HG03039 (cell line): ENCODE measurements around the gene GBP1.
"Not testable (repeated sequence)": the region's sequence is repeated elsewhere in the genome, so short reads cannot be mapped to it uniquely, and the experiment has no call there.

Experiments used
- ATAC-seq: cut with Tn5 transposase; IDR thresholded peaks from one replicate; pipeline ENCODE4 v1.9.1; 2021; ENCODE audit warnings: mild to moderate bottlenecking, moderate library complexity; ENCODE audit not compliant: unreplicated experiment

The GBP1 gene

GRCh38 chr1:89051955-89052312, 13.1 kb downstream of the GBP1 start:
- no peak for ATAC-seq

DNA sequence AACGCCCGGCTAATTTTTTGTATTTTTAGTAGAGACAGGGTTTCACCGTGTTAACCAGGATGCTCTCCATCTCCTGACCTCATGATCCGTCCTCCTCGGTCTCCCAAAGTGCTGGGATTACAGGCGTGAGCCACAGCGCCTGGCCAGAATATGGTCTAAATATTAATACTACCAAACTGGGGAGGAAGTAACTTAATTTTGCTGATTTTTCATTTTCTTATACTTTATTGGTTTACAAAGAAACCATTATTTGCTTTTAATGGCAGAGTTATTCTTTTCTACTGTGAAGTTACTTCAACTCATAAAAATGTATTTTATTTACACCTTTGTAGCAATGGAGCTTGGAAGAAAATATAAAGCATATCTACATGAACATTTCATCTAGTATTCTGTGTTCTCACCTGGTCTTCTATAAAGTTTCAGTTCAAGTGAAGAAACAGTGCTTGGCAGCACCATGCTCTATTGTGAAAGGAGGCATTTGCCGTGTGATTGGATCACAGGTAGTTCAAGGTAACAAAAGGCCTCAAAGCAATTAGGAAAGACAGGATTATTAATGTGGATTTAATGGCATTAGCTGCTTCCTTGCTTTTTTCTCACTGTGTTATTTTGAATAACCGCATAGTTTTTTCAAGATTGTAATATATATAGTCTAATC, 13.6 kb downstream of the GBP1 start:
- no peak for ATAC-seq

DNA sequence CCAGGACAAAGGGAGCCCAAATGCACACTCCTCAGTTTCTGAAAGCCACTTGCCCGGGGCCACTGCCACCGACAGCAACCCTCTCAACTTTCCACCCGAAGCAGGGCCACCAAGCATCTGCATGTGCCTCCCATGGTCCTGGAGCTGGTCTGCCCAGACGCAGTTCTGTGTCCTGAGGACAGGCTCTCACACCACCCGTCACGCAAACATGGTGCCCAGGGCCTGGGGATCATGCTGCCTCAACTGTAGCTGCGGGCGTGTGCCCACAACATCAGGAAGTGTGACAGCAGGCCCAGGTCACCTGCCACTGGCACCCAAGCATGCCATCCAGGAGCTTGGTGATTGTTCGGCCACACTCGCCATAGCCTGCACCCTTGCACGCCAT, 14.4 kb downstream of the GBP1 start:
- ATAC-seq = no peak

DNA sequence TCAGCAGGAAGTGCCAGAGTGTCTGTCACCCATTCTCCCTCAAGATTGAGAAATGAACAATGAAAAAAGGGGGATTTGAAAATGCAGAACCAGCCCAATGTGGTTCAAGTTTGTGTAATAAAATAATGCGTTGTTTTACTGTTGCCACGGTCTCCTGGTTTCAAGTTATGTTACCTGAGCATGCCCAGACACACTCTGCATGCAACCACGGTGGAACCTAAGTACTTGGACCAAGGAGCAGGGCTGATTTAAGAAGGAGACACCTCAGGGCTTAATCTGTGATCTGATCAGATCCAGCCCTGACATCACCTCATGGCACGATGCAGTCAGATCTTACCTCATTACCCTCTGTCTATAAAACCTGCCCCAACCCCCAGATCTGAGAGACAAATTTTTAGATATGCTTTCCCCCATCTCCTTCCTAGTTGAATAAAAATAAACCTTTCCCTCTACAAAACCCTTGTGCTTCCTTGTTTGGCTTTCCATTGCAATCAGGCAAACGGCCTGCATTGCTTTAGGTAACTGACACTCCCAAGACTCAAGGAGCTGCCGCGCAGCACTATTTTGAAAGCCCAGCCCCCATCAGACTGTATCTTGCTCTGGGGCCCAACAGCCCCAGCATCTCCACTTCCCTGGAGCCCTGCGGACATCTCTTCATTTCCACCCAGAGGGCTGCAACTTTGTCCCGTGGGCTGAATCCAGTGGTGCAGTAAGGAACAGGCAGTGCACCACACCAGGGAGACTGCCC, 14.9 kb downstream of the GBP1 start:
- ATAC-seq = not testable (repeated sequence)

GRCh38 chr1:89049187-89049586, 15.8 kb downstream of the GBP1 start:
- ATAC-seq = not testable (repeated sequence)

- ATAC-seq = no peak
Measured at GRCh38 chr1:89047734-89048133, 17.3 kb downstream of the GBP1 start.

DNA sequence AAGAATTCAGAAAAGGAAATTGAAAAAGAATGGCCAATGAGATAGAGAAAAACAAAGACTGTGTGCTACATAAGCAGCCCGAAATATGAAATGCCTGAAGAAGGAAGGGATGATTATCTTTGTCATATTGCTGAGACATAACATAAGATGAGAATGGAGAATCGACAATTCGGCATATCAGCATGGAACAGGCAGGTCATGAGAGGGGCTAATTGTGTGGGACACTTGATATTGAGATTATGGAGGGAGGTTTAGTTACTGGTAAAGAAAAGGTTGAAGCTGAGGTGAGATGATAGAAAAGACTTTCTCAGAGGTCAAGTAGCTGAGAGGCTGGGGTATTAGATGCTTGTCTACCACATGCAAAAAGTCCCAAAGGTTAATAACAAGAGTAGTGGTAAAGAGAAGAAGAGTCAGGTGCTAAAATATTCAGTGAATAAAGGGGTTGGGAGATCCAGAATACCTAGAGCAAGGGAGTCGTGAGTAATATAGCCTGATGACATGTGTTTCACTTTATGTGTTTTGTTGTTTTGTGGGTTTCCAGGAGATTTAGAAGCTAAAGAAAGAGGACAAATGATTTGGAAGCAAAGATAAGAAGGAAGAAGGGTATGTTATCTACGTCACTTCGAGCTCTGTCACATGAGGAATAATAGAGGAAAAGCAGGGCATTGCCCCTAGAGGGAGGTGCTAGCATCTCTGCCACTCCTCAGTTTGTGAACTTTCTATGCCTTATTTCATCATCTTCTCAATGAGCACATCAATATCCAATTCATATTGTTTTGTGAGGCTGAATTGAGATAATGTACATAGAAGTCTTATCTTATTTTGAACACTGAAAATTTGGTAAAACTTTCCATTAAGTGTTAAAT, 18.5 kb downstream of the GBP1 start:
- peak; percentile 62 for ATAC-seq

DNA sequence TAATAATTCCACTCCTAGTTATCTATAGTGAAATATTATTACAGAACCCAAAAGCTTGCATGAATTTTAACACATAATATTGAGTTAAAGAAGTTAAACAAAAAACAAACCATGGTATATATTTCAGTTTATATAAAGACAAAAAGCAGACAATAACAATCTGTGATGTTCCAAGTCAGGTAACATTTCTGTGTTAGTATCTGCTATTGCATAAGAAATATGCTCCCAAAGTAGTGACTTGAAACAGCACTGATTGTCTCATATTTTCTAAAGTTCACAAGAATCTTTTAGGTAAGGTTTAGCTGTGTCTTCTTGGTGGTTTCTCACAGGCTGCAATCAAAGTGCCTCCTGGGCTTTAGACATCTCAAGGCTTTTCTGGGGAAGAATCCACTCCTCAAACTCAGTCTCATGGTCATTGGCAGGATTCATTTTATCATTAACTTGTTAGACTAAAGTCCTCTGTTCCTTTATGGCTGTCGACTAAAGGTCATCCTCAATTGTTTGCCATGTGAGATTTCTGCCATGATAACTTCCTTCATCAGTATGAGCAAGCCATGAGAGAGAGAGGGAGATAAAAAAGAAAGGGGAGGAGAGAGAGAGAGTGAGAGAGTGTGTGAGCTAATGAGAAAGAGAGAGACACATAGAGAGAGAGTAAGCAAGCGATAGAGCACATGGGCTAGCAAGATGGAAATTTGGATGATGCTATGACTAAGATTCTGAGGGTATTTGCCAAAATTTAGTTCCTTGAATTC, 19.9 kb downstream of the GBP1 start:
- no peak for ATAC-seq

DNA sequence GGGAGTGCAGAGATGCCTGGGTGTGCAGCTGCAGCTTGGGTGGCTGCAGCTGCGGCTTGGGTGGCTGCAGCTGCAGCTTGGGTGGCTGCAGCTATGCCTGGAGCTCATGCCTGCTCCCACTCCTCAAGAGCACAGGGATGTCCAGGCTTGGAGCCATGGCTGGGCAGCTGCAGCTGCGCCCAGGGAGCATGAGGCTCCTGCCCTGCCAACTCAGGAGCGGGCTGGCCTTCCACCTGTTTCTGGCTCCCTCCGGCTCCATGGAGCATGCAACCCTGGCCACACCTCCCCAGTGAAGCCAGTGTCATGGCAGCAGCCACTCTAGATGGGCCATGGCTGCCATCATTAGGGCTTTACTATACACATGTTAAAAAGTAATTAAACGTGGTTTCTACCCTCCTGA, 21.1 kb downstream of the GBP1 start:
- ATAC-seq = no peak

DNA sequence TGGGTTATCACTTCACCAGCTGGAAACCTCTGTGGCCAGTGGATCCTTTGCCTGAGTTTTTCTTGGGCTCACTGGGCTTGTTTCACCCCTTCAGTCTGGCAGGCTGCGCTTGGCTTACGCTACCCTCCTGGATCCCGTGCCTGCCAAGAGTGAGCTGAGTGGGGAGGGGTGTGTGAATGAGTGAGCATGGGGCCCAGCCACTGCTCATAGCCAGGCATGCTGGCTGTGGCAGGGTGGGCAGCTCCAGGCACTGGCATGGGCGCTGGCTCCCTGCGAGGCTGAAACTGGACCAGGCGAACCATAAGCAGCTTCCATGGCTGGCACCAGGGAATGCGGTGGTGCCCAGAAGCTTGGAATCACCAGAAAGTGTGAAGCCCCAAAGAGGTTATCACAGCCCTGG, 22.5 kb downstream of the GBP1 start:
- no peak for ATAC-seq

DNA sequence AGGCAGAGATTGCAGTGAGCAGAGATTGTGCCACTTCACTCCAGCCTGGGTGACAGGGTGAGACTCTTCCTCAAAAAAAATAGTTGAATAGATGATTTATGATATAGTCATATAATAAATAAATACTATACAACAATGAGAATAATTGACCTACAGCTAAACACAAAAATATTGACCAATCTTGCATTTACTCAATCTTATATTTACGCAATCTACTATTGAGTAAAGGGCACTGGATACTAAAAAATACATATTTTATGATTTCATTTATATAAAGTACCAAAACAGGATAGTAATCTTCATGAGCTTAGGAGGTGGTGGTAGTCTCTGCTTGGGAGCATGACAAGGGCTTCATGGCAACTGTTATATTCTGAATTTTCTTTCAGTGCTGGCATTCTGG, 23.3 kb downstream of the GBP1 start:
- ATAC-seq = no peak

DNA sequence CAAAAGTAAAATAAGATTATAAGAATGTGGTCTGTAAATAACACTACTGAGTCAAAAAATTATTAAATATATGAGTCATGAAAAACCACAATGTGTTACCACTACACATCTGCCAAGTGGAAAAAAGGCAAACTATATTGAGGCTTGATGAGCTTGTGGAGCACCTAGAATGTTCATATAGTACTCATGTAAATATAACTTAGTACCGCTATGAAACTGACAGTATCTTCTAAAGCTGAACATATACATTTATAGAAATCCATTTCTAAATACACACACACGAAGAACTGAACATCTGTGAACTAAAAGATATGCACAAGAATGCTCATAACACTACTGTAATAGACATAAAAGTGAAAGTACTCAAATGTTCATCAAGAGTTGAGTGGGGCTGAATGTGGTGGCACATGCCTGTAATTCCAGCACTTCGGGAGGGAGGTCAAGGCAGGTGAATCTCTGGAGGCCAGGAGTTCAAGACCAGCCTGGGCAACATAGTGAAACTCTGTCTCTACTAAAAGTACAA, 23.8 kb downstream of the GBP1 start:
- peak; percentile 98 for ATAC-seq

- no peak for ATAC-seq
Measured at GRCh38 chr1:89040315-89040626, 24.7 kb downstream of the GBP1 start.

DNA sequence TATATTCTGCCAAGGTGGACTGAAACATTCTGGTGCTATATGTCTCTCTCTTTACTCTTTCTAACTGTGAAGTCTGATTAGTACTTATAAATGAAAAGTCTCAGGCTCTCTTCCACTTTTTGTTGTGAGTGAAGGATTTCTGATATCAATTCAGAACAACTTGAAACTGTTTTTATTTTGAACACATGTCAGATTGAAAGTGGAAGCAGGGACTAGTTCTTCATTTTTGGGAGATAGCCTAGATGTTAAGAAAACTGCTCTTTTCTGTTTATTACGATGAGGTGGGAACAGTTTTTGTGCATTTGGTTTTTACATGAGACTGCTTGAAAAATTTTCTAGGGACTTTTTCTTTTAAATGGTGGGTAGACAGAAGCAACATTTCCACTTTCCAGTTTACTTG, 27.8 kb downstream of the GBP1 start:
- ATAC-seq = no peak

- ATAC-seq = no peak
Measured at GRCh38 chr1:89035080-89035479, 29.9 kb downstream of the GBP1 start.

DNA sequence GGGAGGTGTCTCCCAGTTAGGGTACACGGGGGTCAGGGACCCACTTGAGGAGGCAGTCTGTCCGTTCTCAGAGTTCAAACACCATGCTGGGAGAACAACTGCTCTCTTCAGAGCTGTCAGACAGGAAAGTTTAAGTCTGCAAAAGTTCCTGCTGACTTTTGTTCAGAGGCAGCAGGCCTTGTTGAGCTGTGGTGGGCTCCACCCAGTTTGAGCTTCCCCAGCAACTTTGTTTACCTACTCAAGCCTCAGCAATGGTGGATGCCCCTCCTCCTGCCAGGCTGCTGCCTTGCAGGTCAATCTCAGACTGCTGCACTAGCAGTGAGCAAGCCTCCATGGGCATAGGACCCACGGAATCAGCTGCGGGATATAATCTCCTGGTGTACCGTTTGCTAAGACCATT, 31.0 kb downstream of the GBP1 start:
- not testable (repeated sequence) for ATAC-seq

DNA sequence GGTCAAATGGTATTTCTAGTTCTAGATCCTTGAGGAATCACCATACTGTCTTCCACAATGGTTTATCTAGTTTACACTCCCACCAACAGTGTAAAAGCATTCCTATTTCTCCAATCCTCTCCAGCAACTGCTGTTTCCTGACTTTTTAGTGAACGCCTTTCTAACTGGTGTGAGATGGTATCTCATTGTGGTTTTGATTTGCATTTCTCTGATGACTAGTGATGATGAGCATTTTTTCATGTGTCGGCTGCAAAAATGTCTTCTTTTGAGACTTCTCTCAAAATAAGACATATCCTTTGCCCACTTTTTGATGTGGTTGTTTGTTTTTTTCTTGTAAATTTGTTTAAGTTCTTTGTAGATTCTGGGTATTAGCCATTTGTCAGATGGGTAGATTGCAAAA, 36.0 kb downstream of the GBP1 start:
- not testable (repeated sequence) for ATAC-seq

DNA sequence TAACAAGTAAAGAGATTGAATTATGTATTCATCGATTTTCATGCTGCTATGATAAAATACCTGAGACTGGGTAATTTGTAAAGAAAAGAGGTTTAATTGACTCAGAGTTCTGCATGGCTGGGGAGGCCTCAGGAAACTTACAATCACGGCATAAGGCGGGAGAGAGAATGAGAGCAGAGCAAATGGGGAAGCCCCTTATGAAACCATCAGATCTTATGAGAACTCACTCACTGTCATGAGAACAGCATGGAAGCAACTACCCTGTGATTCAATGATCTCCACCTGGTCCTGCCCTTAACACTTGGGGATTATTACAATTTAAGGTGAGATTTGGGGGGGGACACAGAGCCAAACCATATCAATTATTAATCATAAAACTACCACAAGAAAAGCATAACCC, 39.1 kb downstream of the GBP1 start:
- no peak for ATAC-seq

- ATAC-seq = no peak
Measured at GRCh38 chr1:89023026-89023425, 42.0 kb downstream of the GBP1 start.

DNA sequence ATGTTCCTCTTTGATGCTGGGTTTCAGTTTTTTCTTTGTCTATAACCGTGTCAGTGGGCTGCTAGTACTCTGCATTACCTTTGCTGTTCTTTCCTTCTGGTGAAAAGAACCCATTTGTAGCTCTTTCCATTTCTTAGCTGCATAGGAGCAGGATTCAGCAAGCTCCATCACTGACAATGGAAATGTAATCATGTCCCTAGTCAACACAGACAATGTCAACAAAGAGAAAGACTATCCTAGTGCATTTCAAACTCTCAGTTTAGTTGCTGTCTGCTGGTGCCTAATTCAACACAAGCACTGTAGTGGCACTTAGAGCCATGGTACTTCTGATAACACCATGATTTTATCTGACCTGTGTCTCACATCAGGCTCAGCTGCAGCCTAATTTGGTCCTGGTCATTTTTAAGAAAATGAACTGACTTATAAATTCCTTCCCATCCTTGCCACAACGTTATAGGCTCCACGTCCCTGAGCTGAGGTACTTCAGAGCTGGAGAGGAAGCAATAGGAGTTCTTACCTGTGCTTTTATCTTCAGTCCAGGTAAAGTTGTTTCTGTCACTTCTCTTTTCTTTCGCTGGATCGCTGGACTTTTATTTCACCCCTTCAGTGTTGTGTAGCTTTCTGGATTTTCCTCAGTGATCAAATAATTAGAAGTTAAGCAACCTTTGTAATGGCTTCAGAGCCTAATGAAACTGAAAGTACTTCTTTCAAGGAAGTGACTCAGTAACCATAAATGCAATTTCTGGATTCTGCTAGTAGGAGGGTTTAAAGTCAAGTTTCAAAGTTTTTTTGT, 42.6 kb downstream of the GBP1 start, which contains the start of gene GBP3:
Gene GBP3, minus strand, starts transcription at position 700 of the 793 bp plus-strand sequence. CDS start 2,145 bp downstream, outside the sequence.
- ATAC-seq = peak; percentile 58
